Measurements from ENCODE around the gene ZNF264.

- TF ChIP-seq CTCF (IDR thresholded peaks at IDR 0.05) (no peak), ZFX (IDR thresholded peaks at IDR 0.05; ENCODE audit: borderline replicate concordance) (no peak)
Measured at GRCh38 chr19:57242821-57243220, 51.5 kb downstream of the ZNF264 start.

Measured in 22Rv1 (cell line).